ENCODE results near the gene TCF7. TPM values are rescaled to one million over a fixed set of nuclear protein-coding genes. Genes with fewer than 3 reads are reported as not detected.

Gene TCF7
- polyA plus RNA-seq, 1 of the 3 experiments (the other 2 are of a cell fraction) = 2.7 TPM

DNA sequence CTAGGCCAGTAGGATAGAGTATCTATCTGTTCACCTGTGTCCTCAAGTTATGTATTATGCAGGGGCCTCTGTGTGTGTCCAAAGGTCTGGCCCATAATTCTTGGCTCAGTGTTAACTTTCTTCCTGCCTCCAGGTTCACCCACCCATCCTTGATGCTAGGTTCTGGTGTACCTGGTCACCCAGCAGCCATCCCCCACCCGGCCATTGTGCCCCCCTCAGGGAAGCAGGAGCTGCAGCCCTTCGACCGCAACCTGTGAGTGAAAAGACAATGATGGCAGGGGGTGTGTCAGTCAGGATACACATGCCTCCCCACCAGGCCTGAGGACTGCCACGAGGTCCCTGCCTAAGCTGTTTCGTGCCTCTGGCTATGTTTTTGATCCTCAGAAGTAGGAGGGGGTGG, 27.6 kb downstream of the TCF7 start:
- no peak overlapping the region for H3K4me3 ChIP-seq (ENCODE audit: low read depth in 2 of 2, low read length in 1 of 2)
- no peak overlapping the region for H2AFZ ChIP-seq (ENCODE audit: low read depth)
- peaks cover 66% of the 10 kb centered on the region for H4K20me1 ChIP-seq (ENCODE audit: insufficient read depth)
- H3K4me1 ChIP-seq (ENCODE audit: control insufficient read depth in 1 of 2, insufficient read depth in 2 of 2, low read depth in 1 of 2, low read length in 1 of 2) = peaks cover 11 to 13% of the 10 kb centered on the region in 2 experiments; a peak in 3 of 4 replicates
- ChIA-PET POLR2A (no interaction called here), CTCF (interaction anchor here (1.1 to 18.5 kb wide), 8 partner anchors 16 to 108 kb away, joined by 3 to 673 read pairs (median 19); partner anchors contain the start of gene SKP1)
- H3K9me3 ChIP-seq = no peaks in the 10 kb centered on the region
- peaks cover 30% of the 10 kb centered on the region; the same call in 1 of the 2 replicates for H3K79me2 ChIP-seq (ENCODE audit: insufficient read depth)
- no peaks in the 10 kb centered on the region for H3K9me2 ChIP-seq
- H3K9ac ChIP-seq = no peak overlapping the region
- no peaks in the 10 kb centered on the region for H3K27me3 ChIP-seq (ENCODE audit: insufficient read depth)
- WGBS (ENCODE audit: low lambda C conversion rate) = 90% methylated on average over 3 of the region's 5 CpGs
- DNase-seq = no peak
- TF ChIP-seq IRF3 (IDR thresholded peaks at IDR 0.05; ENCODE audit: low read depth, low read length) = no peak
- no peak for TF ChIP-seq TCF12 (IDR thresholded peaks at IDR 0.05)
- TF ChIP-seq ELF1 (IDR thresholded peaks at IDR 0.05) = no peak
- TF ChIP-seq MEF2A (IDR thresholded peaks at IDR 0.05; ENCODE audit: borderline replicate concordance, low read depth) = no peak
- TF ChIP-seq JUND (IDR thresholded peaks at IDR 0.05) = no peak
- TF ChIP-seq POLR2AphosphoS5 (IDR thresholded peaks at IDR 0.05; ENCODE audit: low read depth, low read length) = no peak
- no peak for TF ChIP-seq ZBTB33 (IDR thresholded peaks at IDR 0.05; ENCODE audit: borderline replicate concordance, low read depth)
- no peak for TF ChIP-seq FOXM1 (IDR thresholded peaks at IDR 0.05; ENCODE audit: low read depth)
- TF ChIP-seq TAF1 (IDR thresholded peaks at IDR 0.05; ENCODE audit: borderline replicate concordance, low read depth, low read length) = no peak
- no peak for TF ChIP-seq REST (IDR thresholded peaks at IDR 0.05; ENCODE audit: low read depth, low read length)
- no peak for TF ChIP-seq RAD21 (IDR thresholded peaks at IDR 0.05; ENCODE audit: low read length)
- no peak for TF ChIP-seq FOSL2 (IDR thresholded peaks at IDR 0.05; ENCODE audit: borderline replicate concordance, low read depth)
- TF ChIP-seq GATA2 (CRISPR knock-in tag; IDR thresholded peaks at IDR 0.05) = no peak
- TF ChIP-seq NRF1 (IDR thresholded peaks at IDR 0.05; ENCODE audit: low read depth, low read length) = no peak
- TF ChIP-seq RFX5 (IDR thresholded peaks at IDR 0.05; ENCODE audit: low read length) = no peak
- no peak for TF ChIP-seq EP300 (IDR thresholded peaks at IDR 0.05; ENCODE audit: borderline replicate concordance in 1 of 2, low read depth in 1 of 2, low read length in 1 of 2)
- no peak for TF ChIP-seq YY1 (IDR thresholded peaks at IDR 0.05; ENCODE audit: low read depth)
- no peak overlapping the region for H3K4me2 ChIP-seq
- H3K36me3 ChIP-seq (replicated peaks in 1 of 2; ENCODE audit: control insufficient read depth in 1 of 2, insufficient read depth in 2 of 2, low read length in 1 of 2) = peaks cover 16 to 76% of the 10 kb centered on the region in 2 experiments
- no peak overlapping the region; a peak in 1 of 4 replicates for H3K27ac ChIP-seq (ENCODE audit: low read depth in 2 of 2, low read length in 1 of 2)
- peaks cover 8% of the 10 kb centered on the region for H3F3A ChIP-seq (replicated peaks; ENCODE audit: insufficient read depth)

Data from SK-N-SH (cell line).